Activated T-helper 17 cell treated with anti-CD3 and anti-CD28 coated beads, Interleukin-2, amount 50 U/mL, for 72 hours (primary cell): ENCODE measurements around the gene JADE3. TPM values are rescaled to one million over a fixed set of nuclear protein-coding genes. Genes with fewer than 3 reads are reported as not detected.

Experiments
- ATAC-seq: fragments of 150-1000 bp; cut with Tn5 transposase; replicated peaks from 2 replicates; pipeline ENCODE4 v1.10.0; 2021; ENCODE audit warnings: mild to moderate bottlenecking, moderate library complexity
- H3K27ac Mint-ChIP-seq: one replicate; pipeline ENCODE4 v1.8.0; 2022; ENCODE audit warnings: mixed read lengths
- H3K27me3 Mint-ChIP-seq: one replicate; pipeline ENCODE4 v1.8.0; 2022; ENCODE audit warnings: mixed read lengths
- H3K36me3 Mint-ChIP-seq: one replicate; pipeline ENCODE4 v1.8.0; 2022; ENCODE audit warnings: low read depth, mild to moderate bottlenecking, mixed read lengths
- H3K4me1 Mint-ChIP-seq: one replicate; pipeline ENCODE4 v1.8.0; 2022; ENCODE audit warnings: mixed read lengths
- H3K4me3 Mint-ChIP-seq: one replicate; pipeline ENCODE4 v1.8.0; 2022; ENCODE audit warnings: mild to moderate bottlenecking, mixed read lengths
- H3K9me3 Mint-ChIP-seq: one replicate; pipeline ENCODE4 v1.8.0; 2022; ENCODE audit warnings: mixed read lengths
- total RNA-seq, 2 donors: library from RNA; stranded (reverse); gene quantifications; one replicate each; pipeline ENCODE4 v1.2.3, GENCODE V29; 2022

Gene JADE3
- total RNA-seq, 2 donors from 2014 or later = 0.54 to 1.3 TPM

DNA sequence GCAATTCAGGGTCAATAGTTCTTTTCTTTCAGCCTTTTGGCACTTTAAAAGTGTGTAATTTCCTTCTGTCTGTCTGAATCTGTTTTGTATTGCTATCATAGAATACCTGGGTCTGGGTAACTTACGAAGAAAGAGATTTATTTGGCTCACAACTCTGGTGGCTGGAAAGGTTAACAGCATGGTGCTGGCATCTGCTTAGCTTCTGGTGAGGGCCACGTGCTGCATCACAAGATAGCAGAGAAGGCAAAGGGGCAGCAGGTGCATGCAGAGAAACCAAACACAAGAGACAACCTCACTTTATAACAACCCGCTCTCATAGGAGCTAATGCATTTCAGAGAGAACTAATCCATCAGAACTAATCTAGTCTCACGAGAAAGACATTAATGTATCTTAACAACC, 184.8 kb downstream of the JADE3 start:
- H3K4me1 Mint-ChIP-seq = no peaks in the 10 kb centered on the region
- ATAC-seq = no peak
- no peaks in the 10 kb centered on the region for H3K27me3 Mint-ChIP-seq
- H3K27ac Mint-ChIP-seq = no peak overlapping the region
- H3K4me3 Mint-ChIP-seq = no peak overlapping the region
- H3K36me3 Mint-ChIP-seq = no peaks in the 10 kb centered on the region
- H3K9me3 Mint-ChIP-seq = no peaks in the 10 kb centered on the region

DNA sequence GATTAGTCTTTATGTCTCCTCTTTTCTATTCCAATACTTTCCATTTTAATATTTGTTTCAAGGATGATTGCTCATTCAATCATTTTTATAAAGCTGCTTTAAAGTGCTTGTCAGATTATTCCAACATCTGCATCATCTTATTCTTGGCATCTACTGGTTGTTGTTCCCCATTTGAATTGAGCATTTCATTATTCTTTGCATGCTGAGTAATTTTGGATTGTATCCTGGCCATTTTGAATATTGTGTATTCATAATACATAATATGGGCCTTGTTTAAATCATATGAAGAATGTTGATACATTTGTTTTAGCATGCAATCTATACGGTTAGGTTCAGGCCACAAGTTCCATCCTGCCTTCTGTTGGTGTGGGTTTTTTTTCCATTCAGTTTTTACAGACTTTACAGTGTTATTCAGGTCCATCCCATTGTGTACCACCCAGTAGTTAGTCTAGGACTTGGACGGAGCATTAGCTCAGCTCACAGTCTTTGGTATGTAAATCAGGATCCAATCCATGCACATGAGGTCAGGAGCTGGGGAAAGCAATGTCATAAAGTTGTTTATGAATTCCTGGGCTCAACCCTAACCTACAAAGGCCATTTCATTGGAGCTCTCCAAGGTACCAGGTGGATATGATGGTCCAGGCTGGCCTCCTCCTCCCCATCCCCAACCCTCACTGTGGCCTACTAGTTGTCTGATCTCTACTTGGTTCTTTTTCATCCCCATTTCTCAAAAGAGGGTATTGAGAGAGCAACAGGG, 186.3 kb downstream of the JADE3 start:
- no peak for ATAC-seq
- Mint-ChIP-seq H3K4me1 (no peaks in the 10 kb centered on the region), H3K9me3 (no peaks in the 10 kb centered on the region), H3K27me3 (no peaks in the 10 kb centered on the region), H3K27ac (no peak overlapping the region), H3K4me3 (no peak overlapping the region), H3K36me3 (no peaks in the 10 kb centered on the region)

DNA sequence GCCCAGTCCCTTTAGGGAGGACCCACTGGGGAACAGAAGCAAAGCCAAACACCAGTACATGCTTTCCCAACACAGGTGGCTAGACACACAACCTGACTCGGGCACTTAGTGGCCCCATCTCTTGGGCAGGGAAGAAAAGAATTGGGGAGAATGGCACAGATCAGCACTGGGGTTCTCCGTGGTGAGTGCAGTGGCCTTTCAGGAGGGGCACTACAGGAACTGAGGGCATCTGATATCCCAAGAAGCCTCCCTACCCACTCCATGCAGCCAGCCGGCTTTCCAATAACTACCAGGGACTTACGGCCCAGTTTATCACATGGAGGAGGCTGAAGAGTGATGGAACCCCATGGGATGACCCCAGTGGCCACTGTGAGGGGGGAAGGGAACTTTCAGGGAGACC, 189.0 kb downstream of the JADE3 start:
- no peaks in the 10 kb centered on the region for H3K27me3 Mint-ChIP-seq
- H3K36me3 Mint-ChIP-seq = no peaks in the 10 kb centered on the region
- H3K27ac Mint-ChIP-seq = no peak overlapping the region

More for the DNA sequence above, 189.0 kb downstream of the JADE3 start:
- no peaks in the 10 kb centered on the region for H3K4me1 Mint-ChIP-seq
- no peak for ATAC-seq
- H3K4me3 Mint-ChIP-seq = no peak overlapping the region
- H3K9me3 Mint-ChIP-seq = no peaks in the 10 kb centered on the region

Other genes starting within 250 kb of the JADE3 start
- gene SLC9A7, start 153.3 kb upstream of the JADE3 start, total RNA-seq = 10 to 100 TPM; 10.0 to 13.3 TPM
- gene RP2, start 75.4 kb upstream of the JADE3 start, total RNA-seq = 1 to 10 TPM; 6.6 to 7.1 TPM
- not detected for gene RGN, start 166.0 kb downstream of the JADE3 start, total RNA-seq
- 10 to 100 TPM; 72.3 to 94.4 TPM for gene NDUFB11, start 232.3 kb downstream of the JADE3 start, total RNA-seq
- gene RBM10, start 232.8 kb downstream of the JADE3 start, total RNA-seq = 10 to 100 TPM; 54.3 to 57.9 TPM